PC-9 (cell line): ENCODE data around the gene MANBA. TPM values are rescaled to one million over a fixed set of nuclear protein-coding genes. Genes with fewer than 3 reads are reported as not detected.

Source experiments
- BruUV-seq: library from RNA; stranded (reverse); fragments of 400-500 nt; replicated peaks from 2 replicates; lab custom pipeline; 2021; lab: Mats Ljungman, UMichigan
- CTCF ChIA-PET: fragments of 300-600 bp; sonication (Branson Sonifier 250); formaldehyde crosslinking; loops from one replicate; lab custom pipeline; 2022; ENCODE audit warnings: antibody characterized with exemption; lab: Charles Lee
- POLR2A ChIA-PET: fragments of 300-600 bp; sonication (Branson Sonifier 250); formaldehyde crosslinking; loops from one replicate; lab custom pipeline; 2022; ENCODE audit warnings: antibody characterized with exemption; ENCODE audit not compliant: unreplicated experiment; lab: Charles Lee
- DNase-seq, 2 experiments: peaks; one replicate each; pipeline versions ENCODE4 v3.0.0 to v3.0.0-alpha.2; 2015 to 2022; ENCODE audit warnings: mixed read lengths in 1 of 2
- H2AFZ ChIP-seq: fragments of 200-600 bp; sonication (generic); 2 replicates; pipeline ENCODE4 v1.8.1; 2017; ENCODE audit warnings: antibody characterized with exemption
- H3F3A ChIP-seq: fragments of 200-600 bp; sonication (generic); 2 replicates; pipeline ENCODE4 v1.8.1; 2017; ENCODE audit warnings: antibody characterized with exemption, mild to moderate bottlenecking, low read depth; ENCODE audit not compliant: insufficient read depth
- H3K27ac ChIP-seq: fragments of 200-600 bp; sonication (generic); 2 replicates; pipeline ENCODE4 v1.6.1; 2016; ENCODE audit warnings: mixed run types
- H3K27me3 ChIP-seq: fragments of 200-600 bp; sonication (generic); 2 replicates; pipeline ENCODE4 v1.6.1; 2016; ENCODE audit warnings: low read depth, mixed run types; ENCODE audit not compliant: insufficient read depth
- H3K36me3 ChIP-seq: fragments of 200-600 bp; sonication (generic); 2 replicates; pipeline ENCODE4 v1.6.1; 2016; ENCODE audit warnings: low read depth, mixed run types
- H3K4me1 ChIP-seq: fragments of 200-600 bp; sonication (generic); replicated peaks from 2 replicates; pipeline ENCODE4 v1.6.1; 2016; ENCODE audit warnings: mixed run types; ENCODE audit not compliant: insufficient read depth
- H3K4me2 ChIP-seq: fragments of 200-600 bp; sonication (generic); 2 replicates; pipeline ENCODE4 v1.6.1; 2017; ENCODE audit warnings: mixed run types
- H3K4me3 ChIP-seq: fragments of 200-600 bp; sonication (generic); 2 replicates; pipeline ENCODE4 v1.6.1; 2016; ENCODE audit warnings: mixed run types
- H3K79me2 ChIP-seq: fragments of 200-600 bp; sonication (generic); 2 replicates; pipeline ENCODE4 v1.6.1; 2017; ENCODE audit warnings: low read depth, mixed run types
- H3K9me2 ChIP-seq: fragments of 200-600 bp; sonication (generic); 2 replicates; pipeline ENCODE4 v1.8.1; 2017; ENCODE audit warnings: mild to moderate bottlenecking; ENCODE audit not compliant: insufficient read depth
- H3K9me3 ChIP-seq: fragments of 200-600 bp; sonication (generic); 2 replicates; pipeline ENCODE4 v1.8.1; 2016; ENCODE audit warnings: low read depth; ENCODE audit not compliant: insufficient read depth
- H4K20me1 ChIP-seq: fragments of 200-600 bp; sonication (generic); 2 replicates; pipeline ENCODE4 v1.8.1; 2017; ENCODE audit not compliant: insufficient read depth
- CTCF ChIP-seq: fragments of 200-600 bp; sonication (generic); conservative IDR thresholded peaks from 2 replicates; pipeline ENCODE4 v1.6.1; 2017; ENCODE audit warnings: mixed run types, antibody characterized with exemption, mild to moderate bottlenecking, moderate library complexity
- EZH2 ChIP-seq: fragments of 200-600 bp; sonication (generic); IDR thresholded peaks from 2 replicates; pipeline ENCODE4 v1.8.0; 2017; ENCODE audit warnings: antibody characterized with exemption, low read depth
- intact Hi-C: fragments of 100-400 bp; cut with micrococcal nuclease; formaldehyde crosslinking; loops from one replicate; pipeline ENCODE4 v1.10.0; 2022; ENCODE audit not compliant: unreplicated experiment
- total RNA-seq: library from RNA; stranded (reverse); gene quantifications from 2 replicates; pipeline ENCODE4 v1.2.3, GENCODE V29; 2021

The MANBA gene
- total RNA-seq, 1 experiment from 2014 or later, result 11.8 TPM

GRCh38 chr4:102665527-102665926 lies 95.2 kb downstream of the MANBA start:
- CTCF ChIA-PET, result no interaction called here
- BruUV-seq, result no TSS peak
- intact Hi-C loops, result no loop called here

GRCh38 chr4:102663073-102663472 lies 97.7 kb downstream of the MANBA start:
- ChIA-PET CTCF (no interaction called here), POLR2A (no interaction called here)
- intact Hi-C loops, result no loop called here

More at GRCh38 chr4:102665527-102665926, 95.2 kb downstream of the MANBA start:
- no peak overlapping the region for H3K27ac ChIP-seq
- POLR2A ChIA-PET, result no interaction called here
- H3K27me3 ChIP-seq, result no peaks in the 10 kb centered on the region
- DNase-seq, result no peak
- H3K4me2 ChIP-seq, result no peak overlapping the region
- no peaks in the 10 kb centered on the region for H3F3A ChIP-seq
- H3K4me3 ChIP-seq, result no peak overlapping the region
- H3K9me2 ChIP-seq, result no peaks in the 10 kb centered on the region
- no peaks in the 10 kb centered on the region for H4K20me1 ChIP-seq
- H3K9me3 ChIP-seq, result no peaks in the 10 kb centered on the region
- H3K4me1 ChIP-seq, result no peaks in the 10 kb centered on the region
- H2AFZ ChIP-seq, result no peak overlapping the region
- H3K36me3 ChIP-seq, result no peaks in the 10 kb centered on the region
- no peaks in the 10 kb centered on the region for H3K79me2 ChIP-seq
- TF ChIP-seq CTCF, result no peak
- TF ChIP-seq EZH2, result no peak

GRCh38 chr4:102657206-102657605 lies 103.6 kb downstream of the MANBA start:
- Histone ChIP-seq H3K4me2 (no peak overlapping the region), H3K27me3 (no peaks in the 10 kb centered on the region), H3K9me3 (no peaks in the 10 kb centered on the region), H3K4me3 (no peak overlapping the region), H4K20me1 (no peaks in the 10 kb centered on the region), H3K79me2 (no peaks in the 10 kb centered on the region), H3F3A (no peaks in the 10 kb centered on the region), H3K9me2 (no peaks in the 10 kb centered on the region), H2AFZ (no peak overlapping the region), H3K36me3 (no peaks in the 10 kb centered on the region), H3K27ac (no peak overlapping the region), H3K4me1 (no peaks in the 10 kb centered on the region)
- no TSS peak for BruUV-seq
- ChIA-PET POLR2A (no interaction called here), CTCF (no interaction called here)
- DNase-seq, result no peak
- intact Hi-C loops, result no loop called here
- TF ChIP-seq EZH2 (no peak), CTCF (no peak)

More at GRCh38 chr4:102663073-102663472, 97.7 kb downstream of the MANBA start:
- no peak for DNase-seq
- Histone ChIP-seq H3K9me2 (no peaks in the 10 kb centered on the region), H3K27ac (no peak overlapping the region), H3F3A (no peaks in the 10 kb centered on the region), H3K36me3 (no peaks in the 10 kb centered on the region), H3K27me3 (no peaks in the 10 kb centered on the region), H3K4me3 (no peak overlapping the region), H4K20me1 (no peaks in the 10 kb centered on the region), H3K4me1 (no peaks in the 10 kb centered on the region), H2AFZ (no peak overlapping the region), H3K79me2 (no peaks in the 10 kb centered on the region), H3K4me2 (no peak overlapping the region), H3K9me3 (no peaks in the 10 kb centered on the region)
- no TSS peak for BruUV-seq
- no peak for TF ChIP-seq CTCF
- TF ChIP-seq EZH2, result no peak
